ENCODE data around the gene RYR2. TPM values are rescaled to one million over a fixed set of nuclear protein-coding genes. Genes with fewer than 3 reads are reported as not detected.

Gene RYR2
- total and polyA plus RNA-seq, 2 of the 8 experiments (the other 6 are each of a cell fraction or from before 2014, with no cell fraction given) = 1.3 to 4.4 TPM

DNA sequence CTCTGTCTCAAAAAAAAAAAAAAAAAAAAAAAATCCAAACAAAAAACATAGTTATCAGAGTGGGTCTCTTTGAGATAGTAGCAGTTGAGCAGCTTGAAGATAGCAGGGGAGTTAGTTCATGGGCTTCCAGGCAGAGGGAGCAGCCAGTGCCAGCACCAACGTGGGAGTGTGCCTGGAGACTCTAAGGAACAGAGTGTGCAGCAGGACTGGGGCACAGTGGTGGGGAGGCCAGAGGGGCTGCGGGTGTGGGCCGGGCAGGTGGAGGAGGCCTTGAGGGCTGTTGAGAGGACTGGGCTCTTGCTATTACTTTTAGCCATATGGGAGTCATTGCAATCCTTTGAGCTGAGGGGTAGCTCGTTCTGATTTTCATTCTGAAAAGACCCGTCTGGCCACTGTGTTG, 63.8 kb downstream of the RYR2 start (continued):
- TF ChIP-seq RNF2 (IDR thresholded peaks at IDR 0.05; ENCODE audit: borderline replicate concordance, low read depth, low read length, missing control alignments, poor library complexity, severe bottlenecking) = no peak
- no peak for TF ChIP-seq BRCA1 (IDR thresholded peaks at IDR 0.05; ENCODE audit: low read depth, low read length)
- TF ChIP-seq, protein P1, sequence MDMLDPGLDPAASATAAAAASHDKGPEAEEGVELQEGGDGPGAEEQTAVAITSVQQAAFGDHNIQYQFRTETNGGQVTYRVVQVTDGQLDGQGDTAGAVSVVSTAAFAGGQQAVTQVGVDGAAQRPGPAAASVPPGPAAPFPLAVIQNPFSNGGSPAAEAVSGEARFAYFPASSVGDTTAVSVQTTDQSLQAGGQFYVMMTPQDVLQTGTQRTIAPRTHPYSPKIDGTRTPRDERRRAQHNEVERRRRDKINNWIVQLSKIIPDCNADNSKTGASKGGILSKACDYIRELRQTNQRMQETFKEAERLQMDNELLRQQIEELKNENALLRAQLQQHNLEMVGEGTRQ (IDR thresholded peaks at IDR 0.05; ENCODE audit: low read length) = no peak
